Mesenchymal stem cell (in vitro differentiated cells and primary cell): ENCODE results near the gene DCAF4.
A peak's percentile ranks its signal among the peaks of the same experiment; 100 is the strongest.

Experiments
- DNase-seq: peaks from one replicate; pipeline ENCODE4 v3.0.0-alpha.2; 2013
- H2AFZ ChIP-seq: one replicate; pipeline ENCODE4 v1.6.1; 2013; ENCODE audit warnings: low read depth, mild to moderate bottlenecking, control low read depth, inconsistent platforms, low read length, moderate library complexity
- H2AK5ac ChIP-seq: 2 replicates; pipeline ENCODE4 v1.6.1; 2013; ENCODE audit warnings: low read length, moderate library complexity, mild to moderate bottlenecking, inconsistent platforms; ENCODE audit not compliant: severe bottlenecking
- H2BK120ac ChIP-seq: one replicate; pipeline ENCODE4 v1.6.1; 2013; ENCODE audit warnings: low read depth, mild to moderate bottlenecking, inconsistent platforms, low read length, moderate library complexity
- H2BK12ac ChIP-seq, 2 experiments: one replicate each; pipeline ENCODE4 v1.6.1; 2013; ENCODE audit warnings: inconsistent platforms in 2 of 2, low read length in 2 of 2, mild to moderate bottlenecking in 2 of 2, moderate library complexity in 2 of 2, control low read depth in 1 of 2
- H2BK15ac ChIP-seq: one replicate; pipeline ENCODE4 v1.6.1; 2013; ENCODE audit warnings: mild to moderate bottlenecking, low read depth, inconsistent platforms; ENCODE audit not compliant: poor library complexity, severe bottlenecking
- H2BK5ac ChIP-seq: 2 replicates; pipeline ENCODE4 v1.6.1; 2013; ENCODE audit warnings: low read depth, mild to moderate bottlenecking, low read length, control low read depth, inconsistent platforms; ENCODE audit not compliant: poor library complexity, severe bottlenecking
- H3K14ac ChIP-seq, 2 experiments: one replicate each; pipeline ENCODE4 v1.6.1; 2013; ENCODE audit warnings: inconsistent platforms in 2 of 2, low read length in 2 of 2, control low read depth in 1 of 2, mild to moderate bottlenecking in 1 of 2, moderate library complexity in 1 of 2
- H3K18ac ChIP-seq, 2 experiments: one replicate each; pipeline ENCODE4 v1.6.1; 2013; ENCODE audit warnings: inconsistent platforms in 2 of 2, low read length in 2 of 2, control low read depth in 1 of 2, low read depth in 1 of 2, mild to moderate bottlenecking in 1 of 2
- H3K23ac ChIP-seq, 2 experiments: one replicate each; pipeline ENCODE4 v1.6.1; 2013; ENCODE audit warnings: inconsistent platforms in 2 of 2, low read length in 2 of 2, mild to moderate bottlenecking in 2 of 2, moderate library complexity in 2 of 2, control low read depth in 1 of 2
- H3K27ac ChIP-seq: 2 replicates; pipeline ENCODE4 v1.5.1; 2013; ENCODE audit warnings: mild to moderate bottlenecking, moderate library complexity, low read length, control low read depth, inconsistent platforms; ENCODE audit not compliant: poor library complexity, severe bottlenecking
- H3K27me3 ChIP-seq, 2 experiments: 2 replicates each; pipeline versions ENCODE4 v1.6.1 to v1.7.0; 2013; ENCODE audit warnings: low read length in 2 of 2, mild to moderate bottlenecking in 2 of 2, moderate library complexity in 2 of 2, control low read depth in 1 of 2, inconsistent platforms in 1 of 2; ENCODE audit not compliant: control insufficient read depth in 1 of 2, insufficient read depth in 1 of 2
- H3K36me3 ChIP-seq, 2 experiments: 2 replicates each; pipeline versions ENCODE4 v1.6.1 to v1.7.0; 2013; ENCODE audit warnings: low read length in 2 of 2, control low read depth in 1 of 2, inconsistent platforms in 1 of 2, low read depth in 1 of 2, mild to moderate bottlenecking in 1 of 2; ENCODE audit not compliant: insufficient read depth in 2 of 2, control insufficient read depth in 1 of 2
- H3K4ac ChIP-seq, 2 experiments: one replicate each; pipeline ENCODE4 v1.6.1; 2013; ENCODE audit warnings: inconsistent platforms in 2 of 2, low read length in 2 of 2, mild to moderate bottlenecking in 2 of 2, moderate library complexity in 2 of 2, control low read depth in 1 of 2, low read depth in 1 of 2
- H3K4me1 ChIP-seq: 2 replicates; pipeline ENCODE4 v1.6.1; 2013; ENCODE audit warnings: low read depth, low read length, control low read depth; ENCODE audit not compliant: control insufficient read depth, insufficient read depth
- H3K4me2 ChIP-seq: 2 replicates; pipeline ENCODE4 v1.6.1; 2013; ENCODE audit warnings: low read length, mild to moderate bottlenecking, inconsistent platforms; ENCODE audit not compliant: poor library complexity, severe bottlenecking
- H3K4me3 ChIP-seq, 2 experiments: 2 replicates each; pipeline versions ENCODE4 v1.5.1 to v1.7.0; 2013; ENCODE audit warnings: low read length in 2 of 2, mild to moderate bottlenecking in 2 of 2, control low read depth in 1 of 2, low read depth in 1 of 2; ENCODE audit not compliant: insufficient read depth in 1 of 2
- H3K79me1 ChIP-seq: replicated peaks from 2 replicates; pipeline ENCODE4 v1.6.1; 2013; ENCODE audit warnings: mild to moderate bottlenecking, control low read depth, low read length, inconsistent platforms; ENCODE audit not compliant: poor library complexity, severe bottlenecking
- H3K9ac ChIP-seq: 2 replicates; pipeline ENCODE4 v1.7.0; 2013; ENCODE audit warnings: mild to moderate bottlenecking, low read length, moderate library complexity
- H3K9me3 ChIP-seq: 2 replicates; pipeline ENCODE4 v1.7.0; 2013; ENCODE audit warnings: mild to moderate bottlenecking, low read length; ENCODE audit not compliant: control insufficient read depth
- H4K8ac ChIP-seq: one replicate; pipeline ENCODE4 v1.6.1; 2013; ENCODE audit warnings: inconsistent platforms, mild to moderate bottlenecking, low read length, moderate library complexity
- H4K91ac ChIP-seq: one replicate; pipeline ENCODE4 v1.6.1; 2013; ENCODE audit warnings: mild to moderate bottlenecking, low read length, inconsistent platforms
- WGBS: methylation state at CpG from one replicate; pipeline ENCODE4 v1.1.7; 2013; ENCODE audit warnings: mixed read lengths; 5-methylcytosine and 5-hydroxymethylcytosine counted together

Gene DCAF4

GRCh38 chr14:72909163-72909562, 17.1 kb upstream of the DCAF4 start:
- no peak overlapping the region for H2BK5ac ChIP-seq
- no peak overlapping the region for H2BK120ac ChIP-seq
- H3K9me3 ChIP-seq, result no peaks in the 10 kb centered on the region
- H2BK12ac ChIP-seq, result no peak overlapping the region
- no peak overlapping the region for H3K9ac ChIP-seq
- no peak overlapping the region for H3K4ac ChIP-seq
- no peak overlapping the region for H3K4me3 ChIP-seq
- no peak for DNase-seq
- H3K27ac ChIP-seq, result no peak overlapping the region
- no peak overlapping the region for H3K4me2 ChIP-seq
- H3K79me1 ChIP-seq, result no peaks in the 10 kb centered on the region
- no peak overlapping the region for H4K8ac ChIP-seq
- H2AK5ac ChIP-seq, result no peak overlapping the region
- H2AFZ ChIP-seq, result no peak overlapping the region
- H3K18ac ChIP-seq, result no peak overlapping the region
- no peaks in the 10 kb centered on the region for H3K27me3 ChIP-seq
- H3K14ac ChIP-seq, result no peak overlapping the region
- WGBS, result 87% methylated on average over 5 of the region's 5 CpGs
- H3K36me3 ChIP-seq, result no peaks in the 10 kb centered on the region
- no peak overlapping the region for H3K23ac ChIP-seq
- H3K4me1 ChIP-seq, result peaks cover 11% of the 10 kb centered on the region
- H4K91ac ChIP-seq, result no peak overlapping the region
- H2BK15ac ChIP-seq, result no peak overlapping the region

DNA sequence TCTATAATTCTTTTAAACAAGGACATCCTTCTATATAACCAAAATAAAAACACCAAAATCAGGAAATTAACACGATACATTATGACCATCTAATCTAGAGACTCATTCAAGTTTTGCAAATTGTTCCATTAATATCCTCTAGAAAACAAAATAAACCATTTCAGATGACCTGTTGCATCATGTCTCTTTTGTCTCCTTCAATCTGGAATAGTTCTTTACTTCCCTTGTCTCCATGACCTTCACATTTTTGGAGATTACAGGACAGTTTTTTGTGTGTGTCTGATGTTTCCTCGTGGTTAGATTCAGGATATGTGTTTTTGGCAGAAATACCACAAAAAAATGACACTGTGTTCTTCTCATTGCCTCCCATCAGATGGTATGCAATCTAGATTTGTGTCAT, 12.5 kb upstream of the DCAF4 start:
- Histone ChIP-seq H3K4ac (no peak overlapping the region), H3K4me2 (no peak overlapping the region), H3K9ac (no peak overlapping the region), H3K4me1 (no peaks in the 10 kb centered on the region), H2BK12ac (no peak overlapping the region), H3K18ac (no peak overlapping the region), H3K36me3 (no peaks in the 10 kb centered on the region), H2AK5ac (no peak overlapping the region), H2BK15ac (no peak overlapping the region), H2BK5ac (no peak overlapping the region), H3K4me3 (no peak overlapping the region), H3K27ac (no peak overlapping the region), H3K14ac (no peak overlapping the region), H3K23ac (no peak overlapping the region), H3K79me1 (no peaks in the 10 kb centered on the region), H3K9me3 (no peaks in the 10 kb centered on the region), H4K91ac (no peak overlapping the region), H2AFZ (no peak overlapping the region), H4K8ac (no peak overlapping the region), H2BK120ac (no peak overlapping the region), H3K27me3 (peaks cover 5 to 19% of the 10 kb centered on the region in 2 experiments)
- no peak for DNase-seq
- WGBS, result 91% methylated on average over 2 of the region's 2 CpGs

DNA sequence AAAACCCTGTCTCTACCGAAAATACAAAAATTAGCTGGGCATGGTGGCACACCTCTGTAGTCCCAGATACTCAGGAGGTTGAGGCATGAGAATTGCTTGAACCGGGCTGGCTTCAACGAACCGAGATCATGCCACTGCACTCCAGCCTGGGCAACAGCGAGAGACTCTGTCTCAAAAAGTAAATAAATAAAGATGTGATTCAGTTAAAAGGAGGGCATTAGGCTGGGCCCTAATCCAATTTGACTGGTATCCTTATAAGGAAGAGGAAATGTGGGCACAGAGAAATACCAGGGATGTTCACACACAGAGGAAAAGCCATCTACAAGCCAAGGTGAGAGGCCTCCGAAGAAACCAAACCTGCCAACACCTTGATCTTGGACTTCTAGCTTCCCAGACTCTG, 10.1 kb upstream of the DCAF4 start:
- Histone ChIP-seq H2BK12ac (no peak overlapping the region), H3K4me1 (no peaks in the 10 kb centered on the region), H3K36me3 (no peaks in the 10 kb centered on the region), H3K23ac (no peak overlapping the region), H3K9me3 (no peaks in the 10 kb centered on the region), H3K79me1 (no peaks in the 10 kb centered on the region), H2BK15ac (no peak overlapping the region), H3K18ac (no peak overlapping the region), H3K27me3 (peaks cover 5 to 36% of the 10 kb centered on the region in 2 experiments), H3K9ac (no peak overlapping the region), H3K4me3 (no peak overlapping the region), H3K27ac (no peak overlapping the region), H2BK5ac (no peak overlapping the region), H2BK120ac (no peak overlapping the region), H3K4me2 (no peak overlapping the region), H2AFZ (no peak overlapping the region), H2AK5ac (no peak overlapping the region), H3K4ac (no peak overlapping the region), H4K8ac (no peak overlapping the region), H3K14ac (no peak overlapping the region), H4K91ac (no peak overlapping the region)
- 62% methylated on average over 6 of the region's 6 CpGs for WGBS
- DNase-seq, result no peak

- peak; percentile 45 for DNase-seq
- Histone ChIP-seq H3K4me3 (no peak overlapping the region), H3K27me3 (peaks cover 5 to 36% of the 10 kb centered on the region in 2 experiments), H3K4ac (no peak overlapping the region), H4K8ac (no peak overlapping the region), H3K23ac (no peak overlapping the region), H3K27ac (no peak overlapping the region), H2BK120ac (no peak overlapping the region), H2AFZ (no peak overlapping the region), H4K91ac (no peak overlapping the region), H3K79me1 (no peaks in the 10 kb centered on the region), H3K14ac (no peak overlapping the region), H2BK15ac (no peak overlapping the region), H3K4me2 (no peak overlapping the region), H3K18ac (no peak overlapping the region), H3K36me3 (no peaks in the 10 kb centered on the region), H2BK5ac (no peak overlapping the region), H3K9ac (no peak overlapping the region), H2BK12ac (no peak overlapping the region), H3K9me3 (no peaks in the 10 kb centered on the region), H3K4me1 (no peaks in the 10 kb centered on the region), H2AK5ac (no peak overlapping the region)
- whole genome bisulfite sequencing, result 44% methylated on average over 8 of the region's 9 CpGs
These were observed 9.0 kb upstream of the DCAF4 start for GRCh38 chr14:72917094-72917802.
